Esophagus muscularis mucosa (tissue), 4 donors: Measurements from ENCODE around the gene NGEF.

Experiments used
- CTCF ChIP-seq, 3 experiments: fragments of 200-600 bp in 2 of 3; fragments of 450-650 bp in 1 of 3; sonication (generic) in 2 of 3; IDR thresholded peaks; one replicate each; pipeline ENCODE4 v1.5.1; 2017 to 2019; ENCODE audit warnings: antibody characterized with exemption in 3 of 3, mild to moderate bottlenecking in 2 of 3, moderate library complexity in 1 of 3
- EP300 ChIP-seq: sonication (generic); formaldehyde crosslinking; IDR thresholded peaks from one replicate; pipeline ENCODE4 v1.6.1; 2017; ENCODE audit warnings: antibody characterized with exemption
- POLR2A ChIP-seq: fragments of 450-650 bp; IDR thresholded peaks from one replicate; pipeline ENCODE4 v1.6.1; 2017; ENCODE audit warnings: antibody characterized with exemption, moderate library complexity, mild to moderate bottlenecking, low read depth
- POLR2AphosphoS5 ChIP-seq, 2 donors: sonication (generic); formaldehyde crosslinking; IDR thresholded peaks; one replicate each; pipeline ENCODE4 v1.6.1; 2017; ENCODE audit warnings: antibody characterized with exemption in 2 of 2

- no peak for TF ChIP-seq POLR2AphosphoS5 (IDR thresholded peaks at IDR 0.05)
- TF ChIP-seq CTCF (IDR thresholded peaks at IDR 0.05), result no peak
- TF ChIP-seq POLR2A, result no peak
- TF ChIP-seq EP300, result no peak
These were observed 174.6 kb downstream of the NGEF start for GRCh38 chr2:232838406-232838874.
